SK-N-SH (cell line): Measurements from ENCODE around the gene CDH4. TPM values are rescaled to one million over a fixed set of nuclear protein-coding genes. Genes with fewer than 3 reads are reported as not detected.

Experiments
- CTCF ChIA-PET: fragments of 300-600, 350-600 bp; formaldehyde crosslinking; extraction: SDS; loops from one replicate; lab custom pipeline; 2021; lab: Yijun Ruan, JAX
- POLR2A ChIA-PET: fragments of 350-600 bp; sonication (Branson Sonifier 250); formaldehyde crosslinking; extraction: SDS; loops from one replicate; lab custom pipeline; 2020; ENCODE audit warnings: antibody characterized with exemption, inconsistent platforms; lab: Yijun Ruan, JAX
- DNase-seq: peaks from one replicate; pipeline ENCODE4 v3.0.0; 2012
- H2AFZ ChIP-seq: fragments of 200-600 bp; sonication (generic); 2 replicates; pipeline ENCODE4 v1.8.1; 2016; ENCODE audit warnings: antibody characterized with exemption, mild to moderate bottlenecking, low read depth
- H3F3A ChIP-seq: fragments of 200-600 bp; sonication (generic); replicated peaks from 2 replicates; pipeline ENCODE3; 2016; ENCODE audit warnings: antibody characterized with exemption, mild to moderate bottlenecking; ENCODE audit not compliant: insufficient read depth
- H3K27ac ChIP-seq, 2 experiments: fragments of 200-500 bp in 1 of 2; fragments of 200-600 bp in 1 of 2; sonication (Bioruptor generic) in 1 of 2; sonication (generic), shearing (Covaris generic) in 1 of 2; 2 replicates each; pipeline versions ENCODE4 v1.5.1 to v1.6.1; 2014 to 2016; ENCODE audit warnings: low read depth in 2 of 2, inconsistent platforms in 1 of 2, low read length in 1 of 2, mild to moderate bottlenecking in 1 of 2, mixed read lengths in 1 of 2
- H3K27me3 ChIP-seq: fragments of 200-600 bp; sonication (generic), shearing (Covaris generic); 2 replicates; pipeline ENCODE4 v1.6.1; 2016; ENCODE audit warnings: mixed run types; ENCODE audit not compliant: insufficient read depth
- H3K36me3 ChIP-seq, 2 experiments: fragments of 200-500 bp in 1 of 2; fragments of 200-600 bp in 1 of 2; sonication (Bioruptor generic) in 1 of 2; sonication (generic) in 1 of 2; replicated peaks in 1 of 2; 2 replicates each; pipeline versions ENCODE3 to v1.5.1; 2014 to 2016; ENCODE audit warnings: low read length in 1 of 2, mild to moderate bottlenecking in 1 of 2; ENCODE audit not compliant: insufficient read depth in 2 of 2, control insufficient read depth in 1 of 2
- H3K4me1 ChIP-seq, 2 experiments: fragments of 200-500 bp in 1 of 2; fragments of 200-600 bp in 1 of 2; sonication (Bioruptor generic) in 1 of 2; sonication (generic), shearing (Covaris generic) in 1 of 2; 2 replicates each; pipeline versions ENCODE4 v1.5.1 to v1.6.1; 2014 to 2016; ENCODE audit warnings: low read depth in 1 of 2, low read length in 1 of 2, mixed run types in 1 of 2; ENCODE audit not compliant: insufficient read depth in 2 of 2, control insufficient read depth in 1 of 2
- H3K4me2 ChIP-seq: fragments of 200-600 bp; sonication (generic), shearing (Covaris generic); 2 replicates; pipeline ENCODE4 v1.6.1; 2017; ENCODE audit warnings: mixed run types
- H3K4me3 ChIP-seq, 2 experiments: fragments of 200-500 bp in 1 of 2; fragments of 200-600 bp in 1 of 2; sonication (Bioruptor generic) in 1 of 2; sonication (generic), shearing (Covaris generic) in 1 of 2; 2 replicates each; pipeline versions ENCODE4 v1.5.1 to v1.8.1; 2014 to 2016; ENCODE audit warnings: low read depth in 2 of 2, inconsistent platforms in 1 of 2, low read length in 1 of 2, mild to moderate bottlenecking in 1 of 2, mixed read lengths in 1 of 2, moderate library complexity in 1 of 2
- H3K79me2 ChIP-seq: fragments of 200-600 bp; sonication (generic); 2 replicates; pipeline ENCODE4 v1.8.1; 2017; ENCODE audit warnings: mild to moderate bottlenecking; ENCODE audit not compliant: insufficient read depth
- H3K9ac ChIP-seq: fragments of 200-600 bp; sonication (generic); 2 replicates; pipeline ENCODE4 v1.6.1; 2017; ENCODE audit warnings: mixed run types
- H3K9me2 ChIP-seq: fragments of 200-600 bp; sonication (generic); 2 replicates; pipeline ENCODE4 v1.6.1; 2017; ENCODE audit warnings: mixed run types
- H3K9me3 ChIP-seq: fragments of 200-600 bp; sonication (generic); 2 replicates; pipeline ENCODE4 v1.6.1; 2017; ENCODE audit warnings: mixed run types, mild to moderate bottlenecking, moderate library complexity
- H4K20me1 ChIP-seq: fragments of 200-600 bp; sonication (generic); 2 replicates; pipeline ENCODE4 v1.6.1; 2017; ENCODE audit warnings: mild to moderate bottlenecking, mixed run types; ENCODE audit not compliant: insufficient read depth
- CHD2 ChIP-seq: fragments of 150-350 bp; IDR thresholded peaks from 2 replicates; pipeline ENCODE4 v1.6.1; 2018; ENCODE audit warnings: low read length; ENCODE audit not compliant: partially characterized antibody
- CTCF ChIP-seq: fragments of 200-600 bp; sonication (generic); IDR thresholded peaks from 2 replicates; pipeline ENCODE4 v1.6.1; 2017; ENCODE audit warnings: antibody characterized with exemption, mild to moderate bottlenecking, moderate library complexity
- ELF1 ChIP-seq: IDR thresholded peaks from 2 replicates; pipeline ENCODE4 v1.4.0; 2012
- FOXJ3 ChIP-seq: sonication (generic); formaldehyde crosslinking; IDR thresholded peaks from 2 replicates; pipeline ENCODE4 v1.5.1; 2020; ENCODE audit warnings: mild to moderate bottlenecking, missing genetic modification reagents
- MEF2A ChIP-seq: IDR thresholded peaks from 2 replicates; pipeline ENCODE4 v1.4.0; 2012; ENCODE audit warnings: low read depth, borderline replicate concordance
- NFIC ChIP-seq: IDR thresholded peaks from 2 replicates; pipeline ENCODE4 v1.4.0; 2012; ENCODE audit warnings: borderline replicate concordance
- PBX3 ChIP-seq: IDR thresholded peaks from 2 replicates; pipeline ENCODE4; 2012
- RAD21 ChIP-seq: IDR thresholded peaks from 2 replicates; pipeline ENCODE4 v1.6.1; 2012; ENCODE audit warnings: mild to moderate bottlenecking, low read length
- RFX5 ChIP-seq: IDR thresholded peaks from 2 replicates; pipeline ENCODE4 v1.6.1; 2012; ENCODE audit warnings: mild to moderate bottlenecking, improper control_type of control experiment, low read length
- SMC3 ChIP-seq: IDR thresholded peaks from 2 replicates; pipeline ENCODE4 v1.6.1; 2012; ENCODE audit warnings: low read depth, low read length, improper control_type of control experiment
- TAF1 ChIP-seq: IDR thresholded peaks from 2 replicates; pipeline ENCODE4 v1.6.1; 2012; ENCODE audit warnings: low read depth, mild to moderate bottlenecking, low read length, moderate library complexity, borderline replicate concordance
- TCF12 ChIP-seq: IDR thresholded peaks from 2 replicates; pipeline ENCODE4 v1.4.0; 2012
- USF2 ChIP-seq: fragments of 150-350 bp; IDR thresholded peaks from 2 replicates; pipeline ENCODE4 v1.6.1; 2017; ENCODE audit warnings: antibody characterized with exemption, low read length, low read depth, borderline replicate concordance
- WGBS: methylation state at CpG from one replicate; pipeline ENCODE4 v1.1.6; 2017; ENCODE audit warnings: low lambda C conversion rate; 5-methylcytosine and 5-hydroxymethylcytosine counted together
- polyA plus RNA-seq, 3 experiments: library from polyadenylated mRNA; depleted of rRNA; stranded (reverse); fragments of >200 nt; gene quantifications; 2 replicates each; pipeline ENCODE4 v1.2.3, GENCODE V29; 2012
- TF ChIP-seq, protein P1 (sequence below): IDR thresholded peaks from 2 replicates; pipeline ENCODE4 v1.4.0; 2012; ENCODE audit warnings: low read depth
- TF ChIP-seq, protein P2 (sequence below): fragments of 150-350 bp; IDR thresholded peaks from 2 replicates; pipeline ENCODE4 v1.6.1; 2016; ENCODE audit warnings: mild to moderate bottlenecking, low read depth, low read length

Gene CDH4
- polyA plus RNA-seq, 1 of the 3 experiments (the other 2 are of a cell fraction), result not detected

- Histone ChIP-seq H3K27me3 (no peaks in the 10 kb centered on the region), H2AFZ (no peak overlapping the region), H3F3A (no peaks in the 10 kb centered on the region), H4K20me1 (no peaks in the 10 kb centered on the region), H3K4me2 (no peak overlapping the region), H3K27ac (no peak overlapping the region), H3K9me3 (no peaks in the 10 kb centered on the region), H3K79me2 (no peaks in the 10 kb centered on the region), H3K36me3 (peaks cover 8 to 19% of the 10 kb centered on the region in 2 experiments), H3K9ac (no peak overlapping the region), H3K4me1 (no peaks in the 10 kb centered on the region; a peak in 1 of 4 replicates), H3K4me3 (no peak overlapping the region), H3K9me2 (no peaks in the 10 kb centered on the region)
- no peak for DNase-seq
- WGBS, result 88% methylated on average over 22 of the region's 27 CpGs
- POLR2A ChIA-PET, result no interaction called here
- CTCF ChIA-PET, result interaction anchor here (0.5 kb wide), 1 partner anchor 9 kb away, joined by 3 read pairs; no protein-coding TSS in a partner anchor
- TF ChIP-seq, protein P1, sequence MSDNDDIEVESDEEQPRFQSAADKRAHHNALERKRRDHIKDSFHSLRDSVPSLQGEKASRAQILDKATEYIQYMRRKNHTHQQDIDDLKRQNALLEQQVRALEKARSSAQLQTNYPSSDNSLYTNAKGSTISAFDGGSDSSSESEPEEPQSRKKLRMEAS, result no peak
- no peak for TF ChIP-seq RFX5
- no peak for TF ChIP-seq TAF1
- TF ChIP-seq, protein P2, sequence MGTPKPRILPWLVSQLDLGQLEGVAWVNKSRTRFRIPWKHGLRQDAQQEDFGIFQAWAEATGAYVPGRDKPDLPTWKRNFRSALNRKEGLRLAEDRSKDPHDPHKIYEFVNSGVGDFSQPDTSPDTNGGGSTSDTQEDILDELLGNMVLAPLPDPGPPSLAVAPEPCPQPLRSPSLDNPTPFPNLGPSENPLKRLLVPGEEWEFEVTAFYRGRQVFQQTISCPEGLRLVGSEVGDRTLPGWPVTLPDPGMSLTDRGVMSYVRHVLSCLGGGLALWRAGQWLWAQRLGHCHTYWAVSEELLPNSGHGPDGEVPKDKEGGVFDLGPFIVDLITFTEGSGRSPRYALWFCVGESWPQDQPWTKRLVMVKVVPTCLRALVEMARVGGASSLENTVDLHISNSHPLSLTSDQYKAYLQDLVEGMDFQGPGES, result no peak
- no peak for TF ChIP-seq MEF2A
- TF ChIP-seq PBX3, result no peak
- TF ChIP-seq FOXJ3 (CRISPR knock-in tag), result no peak
- no peak for TF ChIP-seq SMC3
- TF ChIP-seq USF2, result no peak
- TF ChIP-seq TCF12, result no peak
- no peak for TF ChIP-seq ELF1
- no peak for TF ChIP-seq CTCF
- no peak for TF ChIP-seq NFIC
- no peak for TF ChIP-seq CHD2
- TF ChIP-seq RAD21, result no peak
Observed at GRCh38 chr20:61969806-61970205, 717.7 kb downstream of the CDH4 start.
